Lower leg skin (tissue), 3 donors: ENCODE measurements around the gene GRK3.

Experiments used
- POLR2A ChIP-seq, 2 donors: fragments of 450-650 bp; IDR thresholded peaks; one replicate each; pipeline ENCODE4 v1.6.1; 2016 to 2017; ENCODE audit warnings: antibody characterized with exemption in 2 of 2, mild to moderate bottlenecking in 1 of 2, moderate library complexity in 1 of 2
- TF ChIP-seq, protein P1 (sequence below), 3 donors: fragments of 450-650 bp; IDR thresholded peaks; one replicate each; pipeline ENCODE4 v1.5.1; 2016; ENCODE audit warnings: antibody characterized with exemption in 3 of 3, mild to moderate bottlenecking in 3 of 3, moderate library complexity in 2 of 3

GRCh38 chr22:25548866-25549464 is 15.5 kb upstream of the GRK3 start:
- TF ChIP-seq, protein P1, sequence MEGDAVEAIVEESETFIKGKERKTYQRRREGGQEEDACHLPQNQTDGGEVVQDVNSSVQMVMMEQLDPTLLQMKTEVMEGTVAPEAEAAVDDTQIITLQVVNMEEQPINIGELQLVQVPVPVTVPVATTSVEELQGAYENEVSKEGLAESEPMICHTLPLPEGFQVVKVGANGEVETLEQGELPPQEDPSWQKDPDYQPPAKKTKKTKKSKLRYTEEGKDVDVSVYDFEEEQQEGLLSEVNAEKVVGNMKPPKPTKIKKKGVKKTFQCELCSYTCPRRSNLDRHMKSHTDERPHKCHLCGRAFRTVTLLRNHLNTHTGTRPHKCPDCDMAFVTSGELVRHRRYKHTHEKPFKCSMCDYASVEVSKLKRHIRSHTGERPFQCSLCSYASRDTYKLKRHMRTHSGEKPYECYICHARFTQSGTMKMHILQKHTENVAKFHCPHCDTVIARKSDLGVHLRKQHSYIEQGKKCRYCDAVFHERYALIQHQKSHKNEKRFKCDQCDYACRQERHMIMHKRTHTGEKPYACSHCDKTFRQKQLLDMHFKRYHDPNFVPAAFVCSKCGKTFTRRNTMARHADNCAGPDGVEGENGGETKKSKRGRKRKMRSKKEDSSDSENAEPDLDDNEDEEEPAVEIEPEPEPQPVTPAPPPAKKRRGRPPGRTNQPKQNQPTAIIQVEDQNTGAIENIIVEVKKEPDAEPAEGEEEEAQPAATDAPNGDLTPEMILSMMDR (IDR thresholded peaks at IDR 0.05), result no peak
- no peak for TF ChIP-seq POLR2A (IDR thresholded peaks at IDR 0.05)
